H7 (cell line): Measurements from ENCODE around the gene TTC7B. TPM values are rescaled to one million over a fixed set of nuclear protein-coding genes. Genes with fewer than 3 reads are reported as not detected.

Source experiments
- DNase-seq: peaks from one replicate; pipeline ENCODE4 v3.0.0; 2012
- H3K27me3 ChIP-seq: 2 replicates; pipeline ENCODE4 v1.6.0; 2011; ENCODE audit warnings: mild to moderate bottlenecking, low read length; ENCODE audit not compliant: control insufficient read depth, insufficient read depth
- H3K36me3 ChIP-seq: replicated peaks from 2 replicates; pipeline ENCODE4 v1.5.1; 2011; ENCODE audit warnings: low read length; ENCODE audit not compliant: control insufficient read depth, insufficient read depth
- H3K4me3 ChIP-seq: 2 replicates; pipeline ENCODE4 v1.5.1; 2011; ENCODE audit warnings: low read depth, mild to moderate bottlenecking, control low read depth, low read length, moderate library complexity; ENCODE audit not compliant: insufficient read depth
- total RNA-seq: library from RNA; depleted of rRNA; stranded (reverse); fragments of >200 nt; shearing (Covaris generic); gene quantifications from 2 replicates; pipeline ENCODE4 v1.2.3, GENCODE V29; 2014

Gene TTC7B
- total RNA-seq, 1 experiment from 2014 or later = 27.4 TPM

DNA sequence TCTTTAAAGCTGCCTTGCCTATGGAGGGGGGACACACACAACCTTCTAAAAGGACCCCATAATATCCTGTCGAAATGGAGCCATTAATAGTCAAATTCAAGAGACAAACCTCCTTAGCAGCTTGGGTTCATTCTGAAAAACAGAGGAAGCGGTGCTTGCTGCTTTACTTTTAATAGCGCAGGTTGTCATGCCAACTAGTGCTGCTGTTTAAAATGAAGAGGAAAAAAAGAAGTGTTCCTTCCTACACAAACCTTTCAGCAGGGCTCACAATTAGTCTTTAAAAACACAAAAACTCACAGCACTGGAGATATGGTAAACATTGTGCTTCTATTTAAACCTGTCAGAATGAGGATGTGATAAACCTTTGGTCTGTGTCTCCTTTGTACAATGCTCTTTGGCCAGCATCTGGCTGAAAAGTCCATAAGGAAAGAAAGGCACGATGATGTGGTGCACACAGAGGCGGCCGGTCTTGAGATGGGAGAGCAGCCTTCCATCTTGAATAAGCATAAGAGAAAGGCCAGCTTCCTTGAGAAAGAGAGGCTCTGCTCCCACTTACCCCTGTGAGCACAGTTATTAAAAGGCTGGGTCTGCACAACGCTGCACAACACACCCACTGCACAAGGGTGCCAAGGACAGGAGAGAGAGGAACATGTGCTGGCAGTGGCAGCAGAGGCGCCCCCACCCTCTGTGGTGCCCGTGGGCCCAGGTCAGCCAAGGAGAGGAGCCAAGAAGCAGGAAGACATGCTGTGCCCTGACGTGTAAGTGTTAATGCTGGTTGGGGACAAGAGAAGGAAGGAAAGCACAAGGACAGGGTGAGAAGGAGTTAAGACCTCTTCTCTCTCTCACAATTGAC lies 144.6 kb downstream of the TTC7B start:
- no peaks in the 10 kb centered on the region; the same call in 1 of the 2 replicates for H3K36me3 ChIP-seq
- no peaks in the 10 kb centered on the region for H3K27me3 ChIP-seq
- H3K4me3 ChIP-seq = no peak overlapping the region
- DNase-seq = no peak

- H3K27me3 ChIP-seq = no peaks in the 10 kb centered on the region
- no peak for DNase-seq
- no peak overlapping the region for H3K4me3 ChIP-seq
- no peaks in the 10 kb centered on the region; the same call in 1 of the 2 replicates for H3K36me3 ChIP-seq
Measured at GRCh38 chr14:90669731-90670130, 146.5 kb downstream of the TTC7B start.

DNA sequence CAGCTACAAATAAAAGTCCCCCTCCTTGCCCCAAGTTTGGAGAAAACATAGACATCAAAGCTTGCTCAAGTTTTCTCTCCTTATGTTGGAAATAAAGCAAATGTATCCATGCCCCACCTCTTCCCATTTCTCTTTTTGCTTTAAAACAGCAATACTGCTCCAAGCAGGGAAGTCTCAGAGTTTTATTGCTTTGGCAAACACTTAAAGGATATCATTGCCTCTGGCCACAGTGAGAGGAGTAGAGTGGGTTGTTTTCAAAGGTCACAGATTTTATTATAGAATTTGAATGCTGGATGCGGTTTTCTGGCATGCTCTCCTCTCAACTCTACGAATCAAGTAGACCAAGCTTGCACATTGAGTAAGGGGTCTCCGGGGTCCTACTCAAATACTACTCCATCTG lies 149.7 kb downstream of the TTC7B start:
- DNase-seq = no peak
- H3K36me3 ChIP-seq = no peaks in the 10 kb centered on the region; the same call in 1 of the 2 replicates
- H3K4me3 ChIP-seq = no peak overlapping the region
- no peaks in the 10 kb centered on the region for H3K27me3 ChIP-seq

GRCh38 chr14:90665321-90666000 lies 150.8 kb downstream of the TTC7B start:
- Histone ChIP-seq H3K4me3 (no peak overlapping the region), H3K27me3 (no peaks in the 10 kb centered on the region), H3K36me3 (no peaks in the 10 kb centered on the region)
- no peak for DNase-seq

DNA sequence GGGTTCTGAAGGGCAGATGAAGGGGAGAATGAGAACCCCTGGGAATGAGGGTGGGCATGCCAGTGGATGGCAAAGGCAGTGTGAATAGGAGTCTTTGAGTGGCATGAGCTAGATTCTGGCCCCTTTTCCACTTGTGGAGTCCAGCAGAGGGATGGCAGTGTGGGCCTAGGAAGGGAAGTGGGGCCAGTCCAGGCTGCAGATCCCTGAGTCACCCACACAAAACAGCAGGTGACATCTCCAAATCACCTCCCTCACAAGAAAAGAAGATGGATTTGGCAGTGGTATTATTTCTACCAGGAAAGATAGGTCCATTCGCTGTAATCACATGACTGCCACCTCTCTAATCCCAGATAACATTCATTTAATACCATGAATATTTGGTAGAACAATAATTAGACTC lies 151.3 kb downstream of the TTC7B start:
- Histone ChIP-seq H3K27me3 (no peaks in the 10 kb centered on the region), H3K36me3 (no peaks in the 10 kb centered on the region), H3K4me3 (no peak overlapping the region)
- no peak for DNase-seq

- DNase-seq = no peak
- Histone ChIP-seq H3K27me3 (no peaks in the 10 kb centered on the region), H3K4me3 (no peak overlapping the region), H3K36me3 (no peaks in the 10 kb centered on the region)
Measured at GRCh38 chr14:90663680-90664079, 152.6 kb downstream of the TTC7B start.

GRCh38 chr14:90663140-90663539 lies 153.1 kb downstream of the TTC7B start:
- Histone ChIP-seq H3K27me3 (no peaks in the 10 kb centered on the region), H3K4me3 (no peak overlapping the region), H3K36me3 (no peaks in the 10 kb centered on the region)
- DNase-seq = no peak

DNA sequence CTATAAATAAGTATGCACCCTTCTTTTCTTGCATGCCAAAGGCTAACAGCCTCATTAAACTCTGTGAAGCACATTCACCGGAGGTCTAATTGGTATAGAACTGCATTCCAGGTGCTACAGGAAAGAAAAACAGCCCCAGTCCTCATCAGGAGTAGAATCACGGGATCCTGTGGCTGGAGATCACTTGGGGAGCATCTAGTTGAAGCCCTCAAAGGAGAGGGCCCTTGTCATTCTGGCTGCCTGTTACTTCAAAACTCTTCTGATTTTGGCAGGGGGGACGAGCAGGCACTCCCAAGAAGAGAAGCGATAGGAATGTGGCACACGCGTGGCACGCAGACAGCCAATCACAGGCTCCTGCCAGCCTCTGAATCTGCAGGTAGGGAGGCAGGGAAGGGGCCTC lies 154.4 kb downstream of the TTC7B start:
- no peak for DNase-seq

GRCh38 chr14:90660865-90661570 lies 155.2 kb downstream of the TTC7B start:
- Histone ChIP-seq H3K36me3 (no peaks in the 10 kb centered on the region), H3K4me3 (no peak overlapping the region), H3K27me3 (no peaks in the 10 kb centered on the region)
- DNase-seq = peak; percentile 33

More for the DNA sequence above, 154.4 kb downstream of the TTC7B start:
- no peaks in the 10 kb centered on the region for H3K27me3 ChIP-seq
- H3K4me3 ChIP-seq = no peak overlapping the region
- no peaks in the 10 kb centered on the region for H3K36me3 ChIP-seq

DNA sequence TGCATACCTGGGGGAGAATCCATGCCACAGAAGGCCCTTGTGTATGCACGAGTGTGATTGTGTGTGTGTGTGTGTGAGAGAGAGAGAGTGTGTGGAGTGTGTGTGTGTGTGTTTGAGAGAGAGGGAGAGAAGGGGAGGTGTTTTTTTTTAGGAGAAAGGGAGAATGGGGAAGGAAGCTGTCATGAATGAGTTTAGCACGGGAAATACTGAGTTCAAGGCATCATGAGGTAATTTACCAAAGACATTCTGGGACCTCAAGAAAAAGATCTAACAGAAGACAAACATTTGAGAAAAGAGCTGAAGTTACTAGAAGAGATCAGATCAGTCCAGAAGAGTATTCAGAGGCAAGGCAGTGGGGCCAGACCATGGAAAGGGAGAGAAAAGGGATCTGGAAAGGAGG lies 157.1 kb downstream of the TTC7B start:
- Histone ChIP-seq H3K36me3 (no peaks in the 10 kb centered on the region), H3K4me3 (no peak overlapping the region), H3K27me3 (no peaks in the 10 kb centered on the region)
- DNase-seq = no peak

DNA sequence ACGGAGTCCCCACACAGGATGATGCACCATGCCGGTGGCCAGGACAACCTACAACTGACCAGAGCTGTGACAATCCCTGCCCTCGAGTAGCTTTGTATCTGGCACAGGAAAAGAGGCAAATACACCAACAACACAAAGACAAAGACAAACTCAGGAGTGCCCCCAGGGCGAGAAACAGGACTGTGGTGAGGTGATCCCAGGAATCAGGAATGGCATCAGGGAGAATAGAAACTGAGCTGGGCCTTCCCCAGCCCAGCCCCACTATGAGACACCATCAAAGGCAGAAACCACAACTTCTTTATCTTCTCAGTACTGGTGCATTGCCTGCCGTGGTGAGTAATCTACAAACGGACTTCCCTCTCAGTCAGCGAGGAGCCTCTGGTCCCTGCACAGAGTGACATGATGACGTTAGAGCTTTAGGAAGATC lies 157.7 kb downstream of the TTC7B start:
- DNase-seq = no peak
- Histone ChIP-seq H3K36me3 (no peaks in the 10 kb centered on the region), H3K27me3 (no peaks in the 10 kb centered on the region), H3K4me3 (no peak overlapping the region)

DNA sequence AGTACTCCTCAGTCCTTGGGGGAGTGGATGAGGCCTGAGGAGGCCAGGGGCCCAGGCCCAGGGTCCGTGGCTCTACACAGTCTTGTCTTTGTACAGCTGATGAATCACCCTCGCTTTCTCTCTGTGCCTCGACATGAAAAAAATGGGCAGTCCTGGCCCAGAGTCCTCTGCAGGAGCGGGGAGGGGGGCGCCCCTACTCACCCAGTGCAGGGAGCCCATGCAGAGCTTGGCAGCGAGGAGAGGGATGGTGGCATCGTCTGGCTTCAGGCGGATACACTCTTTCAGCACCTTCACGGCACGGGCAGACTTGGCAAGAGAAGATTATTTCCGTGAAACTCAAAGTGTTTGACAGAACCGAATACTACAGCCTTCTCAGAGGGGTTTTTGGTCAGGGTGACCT lies 159.3 kb downstream of the TTC7B start:
- DNase-seq = no peak

GRCh38 chr14:90655829-90656228 lies 160.4 kb downstream of the TTC7B start:
- Histone ChIP-seq H3K27me3 (no peaks in the 10 kb centered on the region), H3K36me3 (no peaks in the 10 kb centered on the region)

More for the DNA sequence above, 159.3 kb downstream of the TTC7B start:
- H3K4me3 ChIP-seq = no peak overlapping the region
- H3K36me3 ChIP-seq = no peaks in the 10 kb centered on the region
- H3K27me3 ChIP-seq = no peaks in the 10 kb centered on the region

GRCh38 chr14:90654831-90655276 lies 161.4 kb downstream of the TTC7B start:
- no peaks in the 10 kb centered on the region for H3K36me3 ChIP-seq

More at GRCh38 chr14:90655829-90656228, 160.4 kb downstream of the TTC7B start:
- no peak for DNase-seq
- no peak overlapping the region for H3K4me3 ChIP-seq

More at GRCh38 chr14:90654831-90655276, 161.4 kb downstream of the TTC7B start:
- Histone ChIP-seq H3K27me3 (no peaks in the 10 kb centered on the region), H3K4me3 (no peak overlapping the region)
- DNase-seq = no peak
